CD4-positive, CD25-positive, alpha-beta regulatory T cell (primary cell): ENCODE data around the gene SSTR5. TPM values are rescaled to one million over a fixed set of nuclear protein-coding genes. Genes with fewer than 3 reads are reported as not detected.

Experiments
- ATAC-seq, 2 donors: fragments of 150-1000 bp; cut with Tn5 transposase; one replicate each; pipeline ENCODE4 v1.10.0; 2021; ENCODE audit warnings: low read depth in 2 of 2, moderate number of reproducible peaks in 2 of 2, moderate library complexity in 1 of 2
- DNase-seq, 3 donors: peaks; one replicate each; pipeline versions ENCODE4 v3.0.0 to v3.0.0-alpha.2; 2012 to 2022; ENCODE audit warnings: mixed read lengths in 1 of 3
- H3K27ac ChIP-seq: one replicate; pipeline ENCODE4 v1.7.0; 2013; ENCODE audit warnings: mild to moderate bottlenecking, low read length; ENCODE audit not compliant: insufficient read depth, poor library complexity, severe bottlenecking
- H3K27me3 ChIP-seq: one replicate; pipeline ENCODE4 v1.7.0; 2013; ENCODE audit warnings: low read length; ENCODE audit not compliant: control insufficient read depth, insufficient read depth
- H3K36me3 ChIP-seq: one replicate; pipeline ENCODE4 v1.7.0; 2013; ENCODE audit warnings: mild to moderate bottlenecking, low read length, moderate library complexity; ENCODE audit not compliant: control insufficient read depth, insufficient read depth
- H3K4me1 ChIP-seq: 2 replicates; pipeline ENCODE4 v1.7.0; 2013; ENCODE audit warnings: mild to moderate bottlenecking, low read length; ENCODE audit not compliant: insufficient read depth, control insufficient read depth, poor library complexity, severe bottlenecking
- H3K4me3 ChIP-seq: one replicate; pipeline ENCODE4 v1.7.0; 2013; ENCODE audit warnings: low read depth, mild to moderate bottlenecking, low read length, moderate library complexity
- H3K9me3 ChIP-seq, 2 experiments: 1 replicate in 1 of 2; 2 replicates in 1 of 2; pipeline ENCODE4 v1.7.0; 2013; ENCODE audit warnings: low read length in 2 of 2, mild to moderate bottlenecking in 1 of 2, moderate library complexity in 1 of 2; ENCODE audit not compliant: control insufficient read depth in 2 of 2
- H3K27ac Mint-ChIP-seq, 3 donors: one replicate each; pipeline ENCODE4 v1.8.0; 2020 to 2022; ENCODE audit warnings: mild to moderate bottlenecking in 3 of 3, mixed read lengths in 3 of 3, moderate library complexity in 2 of 3
- H3K27me3 Mint-ChIP-seq: one replicate; pipeline ENCODE4 v1.8.0; 2022; ENCODE audit warnings: mild to moderate bottlenecking, mixed read lengths
- H3K36me3 Mint-ChIP-seq: one replicate; pipeline ENCODE4 v1.8.0; 2020; ENCODE audit warnings: mixed read lengths
- H3K4me1 Mint-ChIP-seq, 4 donors: one replicate each; pipeline ENCODE4 v1.8.0; 2020 to 2022; ENCODE audit warnings: mixed read lengths in 4 of 4, mild to moderate bottlenecking in 1 of 4
- H3K4me3 Mint-ChIP-seq, 4 donors: one replicate each; pipeline ENCODE4 v1.8.0; 2020 to 2022; ENCODE audit warnings: mild to moderate bottlenecking in 4 of 4, mixed read lengths in 4 of 4, moderate library complexity in 3 of 4
- H3K9me3 Mint-ChIP-seq, 7 donors: one replicate each; pipeline ENCODE4 v1.8.0; 2020 to 2022; ENCODE audit warnings: mixed read lengths in 7 of 7, mild to moderate bottlenecking in 3 of 7, moderate library complexity in 2 of 7
- polyA plus RNA-seq, 4 donors: library from polyadenylated mRNA; unstranded; fragments of 300-500 nt; fragmentation: Illumina TruSeq; gene quantifications; one replicate each; pipeline ENCODE4 v1.2.3, GENCODE V29; 2021
- total RNA-seq: library from RNA; stranded (reverse); gene quantifications from one replicate; pipeline ENCODE4 v1.2.3, GENCODE V29; 2022

SSTR5 gene
- total and polyA plus RNA-seq, 5 donors from 2014 or later, result not detected

DNA sequence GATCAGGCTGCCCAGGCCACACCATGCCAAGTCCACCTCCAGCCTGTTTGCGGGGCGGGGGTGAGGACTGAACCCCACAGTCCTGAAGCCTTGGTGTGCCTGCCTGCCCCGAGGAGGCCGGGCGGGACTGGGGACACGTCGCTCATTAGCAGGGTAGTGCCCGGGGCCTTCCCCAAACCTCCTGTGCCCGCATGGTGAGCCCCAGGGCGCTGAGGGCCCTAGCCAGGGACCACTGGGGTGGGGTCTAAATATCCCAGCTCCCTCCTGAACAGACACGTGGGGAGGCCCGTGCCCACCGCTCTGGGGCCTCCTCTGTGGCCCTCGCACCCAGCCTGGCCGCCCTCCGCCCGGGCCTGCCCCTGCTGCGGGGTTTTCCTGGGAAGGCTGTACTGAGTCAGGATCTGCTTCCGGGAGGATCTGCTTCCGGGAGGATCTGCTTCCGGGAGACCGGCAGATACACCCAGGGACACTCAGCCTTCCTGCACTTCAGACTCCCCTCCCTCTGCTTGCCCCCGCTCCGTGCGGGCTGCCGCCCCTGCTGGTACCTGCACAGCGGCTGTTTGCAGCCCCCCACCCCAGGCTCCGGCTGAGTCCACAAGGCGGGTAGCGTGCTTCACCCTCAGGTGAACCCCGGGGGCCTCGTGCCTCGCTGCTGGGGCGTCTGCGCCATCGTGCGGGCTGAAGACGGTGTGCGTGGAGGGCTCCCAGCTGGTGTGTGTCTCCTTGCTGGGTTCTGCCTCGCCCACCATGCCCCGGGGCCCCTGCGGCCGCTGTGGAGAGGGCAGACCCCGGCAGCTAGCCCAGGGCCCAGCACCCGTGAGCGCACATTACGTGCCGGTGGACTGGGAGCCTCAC, 56.8 kb downstream of the SSTR5 start:
- Histone ChIP-seq H3K36me3 (no peaks in the 10 kb centered on the region), H3K27me3 (no peaks in the 10 kb centered on the region), H3K4me1 (no peaks in the 10 kb centered on the region), H3K4me3 (no peak overlapping the region), H3K27ac (no peak overlapping the region), H3K9me3 (no peaks in the 10 kb centered on the region)
- no peak for ATAC-seq
- Mint-ChIP-seq H3K4me1 (no peaks in the 10 kb centered on the region), H3K9me3 (no peaks in the 10 kb centered on the region), H3K36me3 (no peaks in the 10 kb centered on the region), H3K27ac (no peak overlapping the region), H3K27me3 (no peaks in the 10 kb centered on the region), H3K4me3 (no peak overlapping the region)
- DNase-seq, result no peak

- no peak overlapping the region for H3K27ac ChIP-seq
- H3K36me3 ChIP-seq, result no peaks in the 10 kb centered on the region
- ATAC-seq (no peak), DNase-seq (no peak)
- no peaks in the 10 kb centered on the region for H3K27me3 ChIP-seq
- no peak overlapping the region for H3K27ac Mint-ChIP-seq
- H3K4me3 Mint-ChIP-seq, result no peak overlapping the region
- no peak overlapping the region for H3K4me3 ChIP-seq
- no peaks in the 10 kb centered on the region for H3K4me1 Mint-ChIP-seq
- H3K9me3 ChIP-seq, result no peaks in the 10 kb centered on the region
- H3K4me1 ChIP-seq, result no peaks in the 10 kb centered on the region
- H3K9me3 Mint-ChIP-seq, result no peaks in the 10 kb centered on the region
- no peaks in the 10 kb centered on the region for H3K36me3 Mint-ChIP-seq
- H3K27me3 Mint-ChIP-seq, result no peaks in the 10 kb centered on the region
Measured at GRCh38 chr16:1130382-1130781, 57.8 kb downstream of the SSTR5 start.

Other genes starting within 250 kb of the SSTR5 start
- 40.0 TPM for gene LMF1, start 101.8 kb upstream of the SSTR5 start, total RNA-seq
- gene LMF1, start 101.8 kb upstream of the SSTR5 start, polyA plus RNA-seq, result 10 to 100 TPM in 3 of 4 donors, 1 to 10 TPM in 1; 9.9 to 12.9 (median 11.3) TPM
- 1.1 TPM for gene SOX8, start 91.0 kb upstream of the SSTR5 start, total RNA-seq
- under 1 TPM; 0.16 to 0.53 (median 0.24) TPM for gene SOX8, start 91.0 kb upstream of the SSTR5 start, polyA plus RNA-seq
- gene C1QTNF8, start 23.5 kb downstream of the SSTR5 start, total RNA-seq, result not detected
- not detected for gene C1QTNF8, start 23.5 kb downstream of the SSTR5 start, polyA plus RNA-seq
- gene CACNA1H, start 80.4 kb downstream of the SSTR5 start, total RNA-seq, result 4.2 TPM
- under 1 TPM in 3 of 4 donors, not detected in 1; 0.37 to 0.63 (median 0.38) TPM for gene CACNA1H, start 80.4 kb downstream of the SSTR5 start, polyA plus RNA-seq
- gene TPSG1, start 152.5 kb downstream of the SSTR5 start, total RNA-seq, result not detected
- gene TPSG1, start 152.5 kb downstream of the SSTR5 start, polyA plus RNA-seq, result not detected
- not detected for gene TPSB2, start 157.4 kb downstream of the SSTR5 start, total RNA-seq
- gene TPSB2, start 157.4 kb downstream of the SSTR5 start, polyA plus RNA-seq, result not detected
- not detected for gene TPSAB1, start 168.0 kb downstream of the SSTR5 start, total RNA-seq
- gene TPSAB1, start 168.0 kb downstream of the SSTR5 start, polyA plus RNA-seq, result not detected
- not detected for gene TPSD1, start 183.3 kb downstream of the SSTR5 start, total RNA-seq
- not detected for gene TPSD1, start 183.3 kb downstream of the SSTR5 start, polyA plus RNA-seq
- 205 TPM for gene UBE2I, start 236.9 kb downstream of the SSTR5 start, total RNA-seq
- gene UBE2I, start 236.9 kb downstream of the SSTR5 start, polyA plus RNA-seq, result 100 to 1,000 TPM in 1 of 4 donors, 10 to 100 TPM in 3; 75.5 to 124 (median 89.6) TPM